Upper lobe of right lung (tissue), 1 donor: ENCODE measurements around the gene OR4D6. TPM values are rescaled to one million over a fixed set of nuclear protein-coding genes. Genes with fewer than 3 reads are reported as not detected.

Source experiments
- ATAC-seq: fragments of 200-7000 bp; cut with Tn5 transposase; one replicate; pipeline ENCODE4 v1.9.1; 2020; ENCODE audit warnings: mild to moderate bottlenecking, moderate library complexity
- DNase-seq: peaks from one replicate; pipeline ENCODE4 v3.0.0-alpha.2; 2020
- H3K27ac ChIP-seq: fragments of 200-600 bp; one replicate; pipeline ENCODE4 v1.8.0; 2022
- H3K27me3 ChIP-seq: fragments of 200-600 bp; one replicate; pipeline ENCODE4 v1.8.0; 2022; ENCODE audit warnings: mild to moderate bottlenecking
- H3K36me3 ChIP-seq: fragments of 200-600 bp; one replicate; pipeline ENCODE4 v1.8.0; 2022
- H3K4me1 ChIP-seq: fragments of 200-600 bp; one replicate; pipeline ENCODE4 v1.8.0; 2022
- H3K4me3 ChIP-seq: fragments of 200-600 bp; one replicate; pipeline ENCODE4 v1.8.0; 2022; ENCODE audit warnings: mild to moderate bottlenecking
- H3K9me3 ChIP-seq: fragments of 200-600 bp; one replicate; pipeline ENCODE4 v1.8.0; 2022
- CTCF ChIP-seq: fragments of 200-600 bp; IDR thresholded peaks from one replicate; pipeline ENCODE4 v1.8.0; 2022; ENCODE audit warnings: antibody characterized with exemption
- intact Hi-C: fragments of 100-400 bp; cut with DNase I; formaldehyde crosslinking; loops from one replicate; pipeline ENCODE4 v1.11.0; 2022
- long read RNA-seq: library from polyadenylated mRNA; unstranded; transcript quantifications from one replicate; pipeline ENCODE4 v2.0.0, GENCODE V29; 2021
- total RNA-seq: library from RNA; stranded (reverse); fragmentation: NEBNext Ultra II Directional; extraction: Animal tissue kit (Norgen Biotek cat#: 25700); gene quantifications from one replicate; pipeline ENCODE4 v1.2.1, GENCODE V29; 2021
- donor health status: DM: no; HTN: yes; CAD: no; lungs with severe emphysema.

OR4D6 gene
- not detected for total RNA-seq
- long read RNA-seq, result 0 reads

DNA sequence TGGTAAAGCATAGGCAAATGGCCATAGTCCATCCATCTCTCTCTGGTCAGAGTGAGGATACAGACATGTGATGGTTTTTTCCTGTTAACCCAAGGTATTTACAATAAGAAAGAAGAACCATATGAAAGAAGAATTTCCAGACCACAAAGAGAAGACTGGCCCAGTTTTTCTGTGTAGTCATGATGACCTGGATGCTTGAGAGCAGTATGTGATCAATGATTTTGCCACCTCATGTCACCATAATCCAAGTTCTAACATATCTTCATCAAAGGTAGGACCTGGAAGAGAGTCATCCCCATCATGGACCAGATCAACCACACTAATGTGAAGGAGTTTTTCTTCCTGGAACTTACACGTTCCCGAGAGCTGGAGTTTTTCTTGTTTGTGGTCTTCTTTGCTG is at the start of gene OR4D6:
Gene OR4D6 (plus strand): TSS at position 301 of the 400 bp plus-strand sequence. CDS start 0 bp downstream, at position 301.
- H3K27me3 ChIP-seq, result no peaks in the 10 kb centered on the region
- DNase-seq, result no peak
- TF ChIP-seq CTCF, result no peak
- no peak within 1 kb of the TSS for H3K4me3 ChIP-seq
- H3K9me3 ChIP-seq, result no peaks in the 10 kb centered on the region
- no peak for ATAC-seq
- no peak within 1 kb of the TSS for H3K27ac ChIP-seq
- H3K4me1 ChIP-seq, result no peaks in the 10 kb centered on the region
- intact Hi-C loops, result no loop called here
- H3K36me3 ChIP-seq, result no peaks in the 10 kb centered on the region

DNA sequence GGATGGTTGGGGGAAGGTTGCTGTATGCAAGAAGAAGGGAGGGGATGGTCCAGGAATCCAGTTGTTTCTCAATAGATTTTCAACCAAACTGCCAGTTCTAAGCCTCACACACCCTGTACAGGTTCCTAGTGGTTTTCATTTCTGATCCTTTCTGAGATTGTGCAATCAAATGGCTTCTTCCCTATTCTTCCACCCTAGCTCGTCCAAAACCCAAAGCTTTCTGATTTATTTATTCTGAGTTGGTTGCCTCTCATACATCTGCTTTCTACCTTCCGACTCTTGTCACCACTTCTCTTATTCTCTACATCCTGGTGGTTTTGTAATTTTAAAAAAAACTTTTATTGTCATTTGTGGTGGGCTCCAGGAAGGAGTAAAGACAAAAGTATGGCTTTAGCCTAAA is 43.1 kb upstream of the OR4D6 start:
- H3K27me3 ChIP-seq, result no peaks in the 10 kb centered on the region
- H3K36me3 ChIP-seq, result no peaks in the 10 kb centered on the region
- DNase-seq, result no peak
- H3K27ac ChIP-seq, result no peak overlapping the region
- ATAC-seq, result no peak
- H3K4me1 ChIP-seq, result no peaks in the 10 kb centered on the region
- intact Hi-C loops, result no loop called here
- H3K4me3 ChIP-seq, result no peak overlapping the region
- H3K9me3 ChIP-seq, result no peaks in the 10 kb centered on the region
- TF ChIP-seq CTCF, result no peak

DNA sequence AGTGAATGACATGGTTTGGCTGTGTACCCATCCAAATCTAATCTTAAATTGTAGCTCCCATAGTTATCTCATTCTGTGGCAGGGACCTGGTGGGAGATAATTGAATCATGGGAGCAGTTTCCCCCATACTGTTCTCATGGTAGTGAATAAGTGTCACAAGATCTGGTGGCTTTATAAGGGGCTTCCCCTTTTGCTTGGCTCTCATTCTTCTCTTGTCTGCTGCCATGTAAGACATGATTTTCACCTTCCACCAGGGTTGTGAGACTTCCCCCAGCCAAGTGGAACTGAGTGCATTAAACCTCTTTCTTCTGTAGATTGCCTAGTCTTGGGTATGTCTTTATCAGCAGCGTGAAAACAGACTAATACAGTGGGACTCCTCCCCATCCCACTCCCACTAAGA is 41.6 kb upstream of the OR4D6 start:
- no peak for DNase-seq
- no peak for ATAC-seq
- Histone ChIP-seq H3K9me3 (no peaks in the 10 kb centered on the region), H3K4me3 (no peak overlapping the region), H3K4me1 (no peaks in the 10 kb centered on the region), H3K27ac (no peak overlapping the region), H3K36me3 (no peaks in the 10 kb centered on the region), H3K27me3 (peaks cover 5% of the 10 kb centered on the region)
- intact Hi-C loops, result no loop called here
- no peak for TF ChIP-seq CTCF

GRCh38 chr11:59416613-59417012 is 40.1 kb upstream of the OR4D6 start:
- peaks cover 5% of the 10 kb centered on the region for H3K27me3 ChIP-seq
- H3K9me3 ChIP-seq, result no peaks in the 10 kb centered on the region
- H3K4me3 ChIP-seq, result no peak overlapping the region
- H3K27ac ChIP-seq, result no peak overlapping the region
- intact Hi-C loops, result no loop called here
- no peak for ATAC-seq
- no peak for TF ChIP-seq CTCF
- no peaks in the 10 kb centered on the region for H3K4me1 ChIP-seq
- no peaks in the 10 kb centered on the region for H3K36me3 ChIP-seq
- DNase-seq, result no peak

- Histone ChIP-seq H3K4me3 (no peak overlapping the region), H3K27me3 (peaks cover 5% of the 10 kb centered on the region), H3K9me3 (no peaks in the 10 kb centered on the region), H3K36me3 (no peaks in the 10 kb centered on the region), H3K27ac (no peak overlapping the region), H3K4me1 (no peaks in the 10 kb centered on the region)
- TF ChIP-seq CTCF, result no peak
- intact Hi-C loops, result no loop called here
- no peak for ATAC-seq
- no peak for DNase-seq
Measured at GRCh38 chr11:59417023-59417422, 39.7 kb upstream of the OR4D6 start.

- no peak for TF ChIP-seq CTCF
- no peak for DNase-seq
- H3K4me3 ChIP-seq, result no peak overlapping the region
- intact Hi-C loops, result no loop called here
- H3K4me1 ChIP-seq, result no peaks in the 10 kb centered on the region
- peaks cover 5% of the 10 kb centered on the region for H3K27me3 ChIP-seq
- H3K36me3 ChIP-seq, result no peaks in the 10 kb centered on the region
- ATAC-seq, result no peak
- no peak overlapping the region for H3K27ac ChIP-seq
- H3K9me3 ChIP-seq, result no peaks in the 10 kb centered on the region
Measured at GRCh38 chr11:59418156-59418555, 38.6 kb upstream of the OR4D6 start.
